Activated T-helper 1 cell treated with anti-CD3 and anti-CD28 coated beads, Interleukin-12 subunit alpha, Interleukin-12 subunit beta, Interleukin-2, Interleukin-4 antibody, amounts not matched to agents 30 ng/mL and 10 ng/mL and 1 ng/mL, durations not matched to agents 14 hours and 24 hours and 36 hours (primary cell): ENCODE results near the gene FAM20C. TPM values are rescaled to one million over a fixed set of nuclear protein-coding genes. Genes with fewer than 3 reads are reported as not detected.
"Not testable (repeated sequence)": the region's sequence is repeated elsewhere in the genome, so short reads cannot be mapped to it uniquely, and the experiment has no call there.

ENCODE experiments used
- DNase-seq: peaks from one replicate; pipeline ENCODE4 v3.0.0; 2021; ENCODE audit warnings: low spot score
- H3K27ac Mint-ChIP-seq: one replicate; pipeline ENCODE4 v1.8.0; 2021; ENCODE audit warnings: mild to moderate bottlenecking, mixed read lengths
- H3K27me3 Mint-ChIP-seq: one replicate; pipeline ENCODE4 v1.8.0; 2022; ENCODE audit warnings: mild to moderate bottlenecking, moderate library complexity, mixed read lengths; ENCODE audit not compliant: insufficient read depth
- H3K36me3 Mint-ChIP-seq: one replicate; pipeline ENCODE4 v1.8.0; 2021; ENCODE audit warnings: low read depth, mixed read lengths
- H3K4me1 Mint-ChIP-seq: one replicate; pipeline ENCODE4 v1.8.0; 2021; ENCODE audit warnings: low read depth, mixed read lengths
- H3K4me3 Mint-ChIP-seq: one replicate; pipeline ENCODE4 v1.8.0; 2021; ENCODE audit warnings: mild to moderate bottlenecking, moderate library complexity, mixed read lengths
- H3K9me3 Mint-ChIP-seq: one replicate; pipeline ENCODE4 v1.8.0; 2021; ENCODE audit warnings: mixed read lengths
- intact Hi-C: fragments of 100-400 bp; cut with micrococcal nuclease; formaldehyde crosslinking; loops from one replicate; pipeline ENCODE4 v1.15.1; 2024
- total RNA-seq: library from RNA; stranded (reverse); gene quantifications from 2 replicates; pipeline ENCODE4 v1.2.3, GENCODE V29; 2022

Gene FAM20C
- total RNA-seq, 1 donor from 2014 or later = 0.34 TPM

DNA sequence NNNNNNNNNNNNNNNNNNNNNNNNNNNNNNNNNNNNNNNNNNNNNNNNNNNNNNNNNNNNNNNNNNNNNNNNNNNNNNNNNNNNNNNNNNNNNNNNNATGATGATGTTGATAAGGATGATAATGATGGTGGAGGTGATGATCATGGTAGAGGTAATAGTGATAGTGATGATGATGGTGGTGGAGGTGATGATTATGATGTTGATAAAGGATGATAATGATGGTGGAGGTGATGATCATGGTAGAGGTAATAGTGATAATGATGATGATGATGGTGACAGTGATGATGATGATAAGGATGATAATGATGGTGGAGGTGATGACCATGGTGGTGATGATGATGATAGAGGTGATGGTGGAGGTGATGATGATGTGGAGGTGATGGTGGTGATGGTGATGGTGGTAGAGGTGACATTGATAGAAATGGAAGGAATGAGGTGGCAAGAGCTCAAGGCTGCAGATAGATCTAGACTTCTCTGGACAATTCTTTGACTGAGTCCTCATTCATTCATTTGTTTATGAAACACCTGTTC lies 47.8 kb downstream of the FAM20C start:
- intact Hi-C loops = no loop called here
- DNase-seq = no peak
- Mint-ChIP-seq H3K27ac (no peak overlapping the region), H3K9me3 (no peaks in the 10 kb centered on the region), H3K4me1 (no peaks in the 10 kb centered on the region), H3K27me3 (no peaks in the 10 kb centered on the region), H3K4me3 (no peak overlapping the region), H3K36me3 (no peaks in the 10 kb centered on the region)

DNA sequence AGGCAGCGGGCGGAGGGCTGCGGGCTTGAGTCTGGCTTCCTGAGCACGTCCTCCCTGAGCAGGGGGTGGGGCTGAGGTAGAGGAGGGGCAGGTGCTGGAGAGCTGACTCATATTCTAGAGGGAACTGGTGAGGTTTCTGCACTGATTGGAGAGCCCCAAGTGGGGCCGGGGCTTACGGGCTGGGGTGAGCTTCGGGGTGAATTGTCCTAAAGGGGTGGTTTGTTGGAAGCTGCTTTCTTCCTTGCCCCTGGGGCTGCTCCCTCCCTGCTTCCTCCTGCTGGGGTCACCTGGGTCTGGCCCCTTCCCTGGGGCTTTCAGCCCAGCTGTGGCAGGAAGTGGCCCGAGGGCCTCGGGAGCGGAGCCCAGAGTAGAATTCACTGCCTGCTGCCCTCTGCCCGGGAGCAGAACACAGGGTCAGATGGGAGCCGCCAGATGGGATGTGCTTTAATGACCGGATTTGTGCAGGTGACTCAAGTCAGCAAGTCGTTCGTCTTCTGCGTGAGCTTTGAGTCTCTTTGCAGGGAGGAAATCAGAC lies 48.6 kb downstream of the FAM20C start:
- intact Hi-C loops = no loop called here

DNA sequence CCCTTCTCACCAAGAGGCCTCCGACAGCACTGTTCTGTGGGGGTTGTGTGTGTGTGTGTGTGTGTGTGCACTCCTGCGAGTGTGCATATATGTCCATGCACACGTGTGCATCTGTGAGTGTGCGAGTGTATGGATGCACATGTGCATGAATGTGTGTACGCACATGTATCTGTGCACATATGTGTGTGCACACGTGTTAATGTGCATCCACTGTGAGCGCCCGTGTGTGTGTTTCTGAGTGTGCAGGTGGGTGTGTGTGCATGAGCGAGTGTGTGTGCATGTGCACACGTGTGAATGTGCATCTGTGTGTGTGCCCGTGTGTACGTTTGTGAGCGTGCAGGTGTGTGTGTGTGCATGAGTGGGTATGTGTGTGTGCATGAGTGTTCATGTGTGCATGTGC lies 49.1 kb downstream of the FAM20C start:
- Mint-ChIP-seq H3K4me1 (no peaks in the 10 kb centered on the region), H3K36me3 (no peaks in the 10 kb centered on the region), H3K9me3 (no peaks in the 10 kb centered on the region), H3K27ac (no peak overlapping the region), H3K27me3 (no peaks in the 10 kb centered on the region), H3K4me3 (no peak overlapping the region)
- DNase-seq = no peak
- intact Hi-C loops = no loop called here

More for the DNA sequence above, 48.6 kb downstream of the FAM20C start:
- DNase-seq = no peak
- Mint-ChIP-seq H3K4me1 (no peaks in the 10 kb centered on the region), H3K27me3 (no peaks in the 10 kb centered on the region), H3K4me3 (no peak overlapping the region), H3K36me3 (no peaks in the 10 kb centered on the region), H3K27ac (no peak overlapping the region), H3K9me3 (no peaks in the 10 kb centered on the region)

DNA sequence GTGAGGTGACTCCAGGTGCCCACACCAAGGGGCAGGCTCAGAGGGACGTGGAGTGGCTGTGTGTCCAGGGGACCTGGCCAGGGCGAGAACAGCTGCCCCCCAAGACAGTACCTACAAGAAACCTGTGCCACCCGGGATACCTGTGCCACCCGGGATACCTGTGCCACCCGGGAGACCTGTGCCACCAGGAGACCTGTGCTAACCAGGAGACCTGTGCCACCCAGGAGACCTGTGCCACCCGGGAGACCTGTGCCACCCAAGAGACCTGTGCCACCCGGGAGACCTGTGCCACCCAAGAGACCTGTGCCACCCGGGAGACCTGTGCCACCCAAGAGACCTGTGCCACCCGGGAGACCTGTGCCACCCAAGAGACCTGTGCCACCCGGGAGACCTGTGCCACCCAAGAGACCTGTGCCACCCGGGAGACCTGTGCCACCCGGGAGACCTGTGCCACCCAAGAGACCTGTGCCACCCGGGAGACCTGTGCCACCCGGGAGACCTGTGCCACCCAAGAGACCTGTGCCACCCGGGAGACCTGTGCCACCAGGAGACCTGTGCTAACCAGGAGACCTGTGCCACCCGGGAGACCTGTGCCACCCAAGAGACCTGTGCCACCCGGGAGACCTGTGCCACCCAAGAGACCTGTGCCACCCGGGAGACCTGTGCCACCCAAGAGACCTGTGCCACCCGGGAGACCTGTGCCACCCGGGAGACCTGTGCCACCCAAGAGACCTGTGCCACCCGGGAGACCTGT lies 50.6 kb downstream of the FAM20C start:
- DNase-seq, H3K36me3 Mint-ChIP-seq, intact Hi-C loops, H3K4me3 Mint-ChIP-seq, H3K9me3 Mint-ChIP-seq, H3K4me1 Mint-ChIP-seq, H3K27ac Mint-ChIP-seq, H3K27me3 Mint-ChIP-seq: not testable (repeated sequence)

DNA sequence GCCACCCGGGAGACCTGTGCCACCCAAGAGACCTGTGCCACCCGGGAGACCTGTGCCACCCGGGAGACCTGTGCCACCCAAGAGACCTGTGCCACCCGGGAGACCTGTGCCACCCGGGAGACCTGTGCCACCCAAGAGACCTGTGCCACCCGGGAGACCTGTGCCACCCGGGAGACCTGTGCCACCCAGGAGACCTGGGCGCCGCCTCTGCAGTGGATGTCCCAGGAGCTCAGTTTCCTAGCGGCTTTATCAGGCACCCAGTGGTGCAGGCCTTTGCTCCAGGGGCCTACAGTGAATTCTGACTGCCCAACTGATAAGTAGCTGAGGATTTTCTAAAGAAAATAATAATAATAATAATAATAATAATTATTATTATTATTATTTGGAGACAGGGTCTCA lies 51.2 kb downstream of the FAM20C start:
- intact Hi-C loops, H3K4me3 Mint-ChIP-seq, H3K27me3 Mint-ChIP-seq, H3K9me3 Mint-ChIP-seq, H3K36me3 Mint-ChIP-seq, DNase-seq, H3K27ac Mint-ChIP-seq, H3K4me1 Mint-ChIP-seq: not testable (repeated sequence)

DNA sequence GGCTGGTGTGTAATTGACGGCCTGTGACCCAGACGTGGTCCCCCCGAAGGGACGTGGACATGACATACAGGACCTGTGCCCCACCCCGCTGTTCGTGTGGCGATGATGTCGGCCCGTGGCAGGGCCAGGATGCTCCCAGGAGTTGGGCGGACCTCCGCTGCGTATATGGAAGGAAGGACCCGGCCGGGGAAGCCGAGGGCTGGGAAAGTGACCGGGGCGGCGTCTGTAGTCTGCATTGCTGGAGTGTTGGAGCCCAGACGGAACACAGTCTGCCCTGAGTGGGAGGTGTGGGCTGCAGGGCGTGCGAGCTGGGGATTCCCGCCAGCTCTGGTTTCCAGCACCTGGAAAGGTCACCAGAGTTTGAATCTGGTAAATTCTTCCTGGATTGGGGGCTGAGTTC lies 52.6 kb downstream of the FAM20C start:
- DNase-seq = no peak
- Mint-ChIP-seq H3K27me3 (no peaks in the 10 kb centered on the region), H3K4me3 (no peak overlapping the region), H3K27ac (no peak overlapping the region), H3K4me1 (no peaks in the 10 kb centered on the region), H3K9me3 (no peaks in the 10 kb centered on the region), H3K36me3 (no peaks in the 10 kb centered on the region)
- intact Hi-C loops = no loop called here

DNA sequence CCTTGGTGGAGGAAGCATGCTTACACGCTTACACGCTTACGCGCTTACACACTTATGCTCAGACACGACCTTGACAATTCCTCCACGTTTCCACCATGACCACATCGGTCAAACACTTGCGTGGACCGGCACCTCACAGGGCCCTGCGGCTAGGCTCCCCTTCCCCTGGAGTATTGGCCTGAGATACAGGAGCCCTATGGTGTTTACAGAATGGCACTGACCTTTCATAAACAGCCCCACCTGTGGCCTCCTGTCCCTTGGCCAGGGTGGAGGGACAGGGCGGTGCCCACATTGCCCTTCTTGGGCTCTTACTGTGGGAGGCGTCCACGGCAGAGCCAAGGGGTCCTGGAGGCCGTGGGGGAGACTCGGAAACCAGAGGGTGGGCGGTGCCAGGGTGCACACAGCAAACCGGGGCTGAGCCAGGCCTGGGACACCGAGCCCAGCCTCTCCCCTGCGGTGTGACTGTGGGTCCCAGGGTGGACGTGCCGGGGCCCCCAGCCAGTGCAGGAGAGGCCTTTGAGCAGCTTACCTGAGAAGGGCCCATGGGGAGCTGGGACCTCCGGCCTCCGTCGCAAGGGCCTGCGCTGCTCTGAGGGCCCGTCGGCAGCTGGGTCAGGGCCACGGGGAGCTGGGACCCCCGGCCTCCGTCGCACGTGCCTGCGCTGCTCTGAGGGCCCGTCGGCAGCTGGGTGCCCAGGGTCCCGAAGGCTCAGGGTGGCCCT lies 53.4 kb downstream of the FAM20C start:
- intact Hi-C loops = no loop called here

DNA sequence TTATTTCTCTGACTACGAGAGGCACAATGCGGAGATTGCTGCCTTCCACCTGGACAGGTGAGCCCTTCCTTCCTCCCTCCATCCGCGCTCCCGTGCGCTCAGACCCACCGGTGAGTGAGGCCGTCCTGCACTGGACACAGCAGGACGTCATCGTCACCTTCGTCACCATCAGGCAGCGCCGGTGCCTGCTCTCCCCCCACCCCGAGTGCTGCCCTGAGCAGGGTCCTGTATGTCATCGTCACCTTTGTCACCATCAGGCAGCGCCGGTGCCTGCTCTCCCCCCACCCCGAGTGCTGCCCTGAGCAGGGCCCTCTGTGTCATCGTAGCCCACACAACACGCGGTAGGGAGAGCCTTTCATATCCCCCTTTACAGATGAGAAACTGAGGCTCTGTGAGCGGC lies 54.1 kb downstream of the FAM20C start:
- Mint-ChIP-seq H3K4me1 (no peaks in the 10 kb centered on the region), H3K27me3 (no peaks in the 10 kb centered on the region)

More for the DNA sequence above, 53.4 kb downstream of the FAM20C start:
- H3K27me3 Mint-ChIP-seq = no peaks in the 10 kb centered on the region
- no peak overlapping the region for H3K4me3 Mint-ChIP-seq
- DNase-seq = no peak
- no peaks in the 10 kb centered on the region for H3K36me3 Mint-ChIP-seq
- H3K27ac Mint-ChIP-seq = no peak overlapping the region
- H3K4me1 Mint-ChIP-seq = no peaks in the 10 kb centered on the region
- no peaks in the 10 kb centered on the region for H3K9me3 Mint-ChIP-seq

DNA sequence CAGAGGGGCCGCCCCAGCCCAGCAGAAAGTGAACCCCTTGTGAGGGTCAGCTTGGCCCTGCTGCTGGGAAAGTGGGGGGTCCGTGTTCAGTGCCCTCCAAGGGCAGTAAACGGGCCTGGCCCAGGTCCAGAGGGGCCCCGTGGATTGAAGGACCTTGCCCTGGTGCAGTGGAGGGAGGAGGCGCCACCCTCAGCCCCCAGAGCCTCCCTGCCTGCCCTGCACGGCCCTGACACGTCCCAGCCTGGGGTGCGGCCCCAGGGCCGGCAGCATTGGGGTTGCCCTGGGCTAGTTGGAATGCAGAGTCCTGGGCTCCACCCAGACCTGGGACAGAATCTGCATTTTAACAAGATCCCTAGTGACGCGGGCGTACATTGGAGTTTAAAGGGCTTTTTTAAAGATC lies 54.8 kb downstream of the FAM20C start:
- intact Hi-C loops = no loop called here
- Mint-ChIP-seq H3K36me3 (no peaks in the 10 kb centered on the region), H3K4me1 (no peaks in the 10 kb centered on the region), H3K4me3 (no peak overlapping the region), H3K27ac (no peak overlapping the region), H3K9me3 (no peaks in the 10 kb centered on the region), H3K27me3 (no peaks in the 10 kb centered on the region)
- no peak for DNase-seq

More for the DNA sequence above, 54.1 kb downstream of the FAM20C start:
- DNase-seq = no peak
- Mint-ChIP-seq H3K4me3 (no peak overlapping the region), H3K27ac (no peak overlapping the region), H3K36me3 (no peaks in the 10 kb centered on the region), H3K9me3 (no peaks in the 10 kb centered on the region)
- intact Hi-C loops = no loop called here

DNA sequence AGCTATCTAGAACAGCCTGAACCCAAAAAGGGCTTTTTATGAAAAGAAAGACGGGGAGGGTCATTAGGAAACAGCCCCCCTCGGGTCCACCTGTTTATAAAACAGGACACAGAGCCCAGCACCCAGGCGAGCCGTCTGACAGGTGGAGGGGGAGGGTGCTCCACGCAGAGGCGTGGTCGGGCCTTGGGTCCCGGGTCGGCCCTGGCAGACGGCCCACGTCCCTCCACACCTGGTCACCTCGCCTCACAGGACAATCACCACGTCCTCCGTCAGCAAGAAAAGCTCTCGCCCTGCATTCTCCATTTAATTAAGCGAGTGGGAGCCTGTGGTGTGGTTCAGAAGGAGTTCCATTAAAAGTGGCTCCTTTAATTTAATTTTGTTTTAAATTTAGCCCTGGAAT lies 55.3 kb downstream of the FAM20C start:
- no peaks in the 10 kb centered on the region for H3K36me3 Mint-ChIP-seq
- no peak for DNase-seq
- no peaks in the 10 kb centered on the region for H3K27me3 Mint-ChIP-seq
- H3K9me3 Mint-ChIP-seq = no peaks in the 10 kb centered on the region
- no peak overlapping the region for H3K27ac Mint-ChIP-seq
- H3K4me1 Mint-ChIP-seq = no peaks in the 10 kb centered on the region
- intact Hi-C loops = no loop called here
- H3K4me3 Mint-ChIP-seq = no peak overlapping the region

DNA sequence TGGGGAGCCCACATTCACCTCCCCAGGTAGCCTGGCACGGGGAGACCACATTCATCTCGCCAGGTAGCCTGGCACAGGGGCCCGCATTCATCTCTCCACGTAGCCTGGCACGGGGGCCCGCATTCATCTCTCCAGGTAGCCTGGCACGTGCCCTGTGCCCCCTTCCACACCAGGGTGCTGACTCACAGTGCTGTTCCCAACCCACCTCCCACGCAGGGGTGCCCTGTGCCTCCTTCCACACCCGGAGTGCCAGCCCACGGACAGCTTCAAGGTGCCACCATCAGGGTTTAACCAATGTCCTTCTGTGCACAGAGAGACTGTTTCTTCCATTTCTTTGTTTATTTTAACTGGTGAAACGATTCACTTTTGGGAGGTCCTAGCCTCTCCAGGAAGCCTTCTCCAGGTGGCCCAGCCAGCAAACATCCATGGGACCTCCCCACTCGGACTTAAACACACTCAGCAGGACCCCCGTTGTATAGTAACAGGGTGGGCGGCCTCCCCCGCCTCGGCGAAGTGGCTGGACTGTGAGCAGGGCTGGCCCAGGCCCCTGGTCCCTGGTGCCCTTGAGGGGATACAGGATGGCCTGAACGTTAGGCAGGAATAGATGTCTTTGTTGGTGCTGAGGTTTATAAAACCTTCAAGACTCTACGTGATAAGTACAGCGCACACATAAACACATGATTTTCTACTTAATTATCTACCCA lies 56.5 kb downstream of the FAM20C start:
- H3K27ac Mint-ChIP-seq = no peak overlapping the region

DNA sequence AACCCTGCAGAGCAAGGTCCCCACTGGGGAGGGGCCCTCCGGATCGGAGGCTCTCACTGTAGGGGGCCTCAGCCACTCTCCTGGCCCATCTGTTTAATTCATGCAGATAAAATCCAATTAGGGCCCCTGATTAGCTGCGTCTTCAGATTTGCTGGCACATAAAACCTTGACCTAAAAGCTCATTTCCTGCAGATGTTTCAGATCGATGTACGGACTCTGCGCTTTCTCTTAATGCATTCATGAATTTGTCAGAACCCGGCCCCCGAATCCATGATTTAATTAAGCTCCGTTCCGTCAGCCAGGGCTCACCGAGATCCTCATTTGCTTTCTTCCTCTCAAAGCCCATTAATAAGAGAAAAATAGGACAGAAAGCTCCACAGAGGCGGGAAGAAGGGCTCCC lies 57.6 kb downstream of the FAM20C start:
- no peak for DNase-seq
- Mint-ChIP-seq H3K27me3 (no peaks in the 10 kb centered on the region), H3K36me3 (no peaks in the 10 kb centered on the region), H3K27ac (no peak overlapping the region), H3K4me3 (no peak overlapping the region), H3K9me3 (no peaks in the 10 kb centered on the region), H3K4me1 (no peaks in the 10 kb centered on the region)
- intact Hi-C loops = no loop called here

More for the DNA sequence above, 56.5 kb downstream of the FAM20C start:
- Mint-ChIP-seq H3K4me1 (no peaks in the 10 kb centered on the region), H3K27me3 (no peaks in the 10 kb centered on the region), H3K9me3 (no peaks in the 10 kb centered on the region), H3K36me3 (no peaks in the 10 kb centered on the region), H3K4me3 (no peak overlapping the region)
- no peak for DNase-seq
- intact Hi-C loops = no loop called here

DNA sequence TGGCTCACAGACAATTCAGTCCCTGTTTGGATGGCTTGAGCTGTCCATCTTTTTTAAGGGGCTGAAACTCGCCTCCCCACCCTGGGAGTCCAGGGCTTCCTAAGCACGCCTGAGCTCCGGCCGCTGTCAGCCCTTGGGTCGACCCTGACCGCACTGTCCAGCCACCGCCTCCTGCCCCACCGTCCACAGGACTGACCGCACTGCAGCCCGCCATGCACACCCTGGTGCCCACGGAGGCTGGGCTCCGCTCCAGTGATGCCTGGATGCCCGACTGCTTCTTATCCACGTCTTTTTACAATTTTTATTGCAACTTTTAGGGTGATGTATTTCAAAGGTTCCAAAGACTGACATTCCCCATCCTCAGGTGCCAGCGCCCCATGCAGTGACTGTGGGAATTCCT lies 58.2 kb downstream of the FAM20C start:
- H3K27ac Mint-ChIP-seq = no peak overlapping the region
- no peaks in the 10 kb centered on the region for H3K9me3 Mint-ChIP-seq
- intact Hi-C loops = no loop called here
- H3K36me3 Mint-ChIP-seq = no peaks in the 10 kb centered on the region
- no peak overlapping the region for H3K4me3 Mint-ChIP-seq
- DNase-seq = no peak
- H3K27me3 Mint-ChIP-seq = no peaks in the 10 kb centered on the region
- H3K4me1 Mint-ChIP-seq = no peaks in the 10 kb centered on the region
